Stomach (tissue), 9 donors: Measurements from ENCODE around the gene SCNN1B. TPM values are rescaled to one million over a fixed set of nuclear protein-coding genes. Genes with fewer than 3 reads are reported as not detected.

Experiments used
- DNase-seq, 2 donors: peaks; one replicate each; pipeline versions ENCODE4 v3.0.0 to v3.0.0-alpha.2; 2013 to 2019
- H3K27ac ChIP-seq, 5 donors: fragments of 200-600 bp in 4 of 5; sonication (generic) in 4 of 5; one replicate each; pipeline ENCODE4 v1.5.1; 2013 to 2019; ENCODE audit warnings: mild to moderate bottlenecking in 1 of 5, moderate library complexity in 1 of 5
- H3K27me3 ChIP-seq, 3 donors: fragments of 200-600 bp; sonication (generic); one replicate each; pipeline ENCODE4 v1.5.1; 2017 to 2019; ENCODE audit warnings: mixed run types in 1 of 3
- H3K36me3 ChIP-seq, 4 donors: fragments of 200-600 bp; sonication (generic); 1 replicate in 3 of 4; 2 replicates in 1 of 4; pipeline ENCODE4 v1.5.1; 2016 to 2019
- H3K4me1 ChIP-seq, 4 donors: fragments of 200-600 bp; sonication (generic); one replicate each; pipeline ENCODE4 v1.5.1; 2016 to 2019
- H3K4me3 ChIP-seq, 4 donors: fragments of 200-600 bp; sonication (generic) in 3 of 4; one replicate each; pipeline ENCODE4 v1.5.1; 2016 to 2019; ENCODE audit warnings: mild to moderate bottlenecking in 1 of 4
- H3K9me3 ChIP-seq, 4 donors: fragments of 200-600 bp; sonication (generic); one replicate each; pipeline ENCODE4 v1.5.1; 2016 to 2019
- EP300 ChIP-seq: sonication (generic); formaldehyde crosslinking; IDR thresholded peaks from one replicate; pipeline ENCODE4 v1.6.1; 2017; ENCODE audit warnings: antibody characterized with exemption
- POLR2A ChIP-seq, 4 donors: fragments of 450-650 bp; IDR thresholded peaks; one replicate each; pipeline ENCODE4 v1.6.1; 2016; ENCODE audit warnings: antibody characterized with exemption in 4 of 4, control low read depth in 2 of 4, mild to moderate bottlenecking in 1 of 4, moderate library complexity in 1 of 4
- POLR2AphosphoS5 ChIP-seq, 3 donors: sonication (generic); formaldehyde crosslinking; IDR thresholded peaks; one replicate each; pipeline ENCODE4 v1.6.1; 2016; ENCODE audit warnings: antibody characterized with exemption in 3 of 3
- WGBS, 5 donors: extraction: QIAGEN DNeasy Blood & Tissue Kit in 3 of 5; methylation state at CpG; one replicate each; pipeline versions ENCODE4 v1.1.5 to v1.1.7; 2013 to 2018; 5-methylcytosine and 5-hydroxymethylcytosine counted together
- intact Hi-C: fragments of 100-400 bp; cut with DNase I; formaldehyde crosslinking; loops from one replicate; pipeline ENCODE4 v1.15.1; 2023; ENCODE audit warnings: low total_unique reads
- polyA plus RNA-seq, 3 donors: library from polyadenylated mRNA; stranded (reverse); fragments of 200-250 nt; gene quantifications; one replicate each; pipeline ENCODE4 v1.2.3, GENCODE V29; 2013
- total RNA-seq, 5 donors: library from RNA; depleted of rRNA; stranded (reverse); fragments of >200 nt; gene quantifications; one replicate each; pipeline versions ENCODE4 v1.1.0 to v1.2.3, GENCODE V29; 2014 to 2016
- TF ChIP-seq, protein P1 (sequence below), 7 experiments: fragments of 450-650 bp in 4 of 7; fragments of 200-600 bp in 3 of 7; sonication (generic) in 3 of 7; IDR thresholded peaks; one replicate each; pipeline ENCODE4 v1.5.1; 2016 to 2019; ENCODE audit warnings: antibody characterized with exemption in 7 of 7, control low read depth in 2 of 7, mild to moderate bottlenecking in 1 of 7
- donor health status: healthy with polysubstance abuse.
- donor health status: Bipolar disorder and iron deficiency.
- donor health status: healthy.

SCNN1B gene
- total and polyA plus RNA-seq, 8 donors = 4.1 to 97.3 (median 21.8) TPM

GRCh38 chr16:23351360-23351759, 49.3 kb downstream of the SCNN1B start:
- intact Hi-C loops = no loop called here
- no peaks in the 10 kb centered on the region for H3K36me3 ChIP-seq
- H3K9me3 ChIP-seq = no peaks in the 10 kb centered on the region
- peaks cover 0 to 25% (median 0%) of the 10 kb centered on the region in 3 donors for H3K27me3 ChIP-seq
- 49 to 77% (median 60%) methylated on average over 5 of the region's 5 CpGs for WGBS, 5 donors
- DNase-seq = no peak
- TF ChIP-seq EP300 = no peak
- TF ChIP-seq POLR2A (IDR thresholded peaks at IDR 0.05) = no peak
- TF ChIP-seq POLR2AphosphoS5 (IDR thresholded peaks at IDR 0.05) = no peak
- TF ChIP-seq, protein P1, sequence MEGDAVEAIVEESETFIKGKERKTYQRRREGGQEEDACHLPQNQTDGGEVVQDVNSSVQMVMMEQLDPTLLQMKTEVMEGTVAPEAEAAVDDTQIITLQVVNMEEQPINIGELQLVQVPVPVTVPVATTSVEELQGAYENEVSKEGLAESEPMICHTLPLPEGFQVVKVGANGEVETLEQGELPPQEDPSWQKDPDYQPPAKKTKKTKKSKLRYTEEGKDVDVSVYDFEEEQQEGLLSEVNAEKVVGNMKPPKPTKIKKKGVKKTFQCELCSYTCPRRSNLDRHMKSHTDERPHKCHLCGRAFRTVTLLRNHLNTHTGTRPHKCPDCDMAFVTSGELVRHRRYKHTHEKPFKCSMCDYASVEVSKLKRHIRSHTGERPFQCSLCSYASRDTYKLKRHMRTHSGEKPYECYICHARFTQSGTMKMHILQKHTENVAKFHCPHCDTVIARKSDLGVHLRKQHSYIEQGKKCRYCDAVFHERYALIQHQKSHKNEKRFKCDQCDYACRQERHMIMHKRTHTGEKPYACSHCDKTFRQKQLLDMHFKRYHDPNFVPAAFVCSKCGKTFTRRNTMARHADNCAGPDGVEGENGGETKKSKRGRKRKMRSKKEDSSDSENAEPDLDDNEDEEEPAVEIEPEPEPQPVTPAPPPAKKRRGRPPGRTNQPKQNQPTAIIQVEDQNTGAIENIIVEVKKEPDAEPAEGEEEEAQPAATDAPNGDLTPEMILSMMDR (IDR thresholded peaks at IDR 0.05) = no peak
- no peak overlapping the region for H3K27ac ChIP-seq
- H3K4me3 ChIP-seq = no peak overlapping the region
- H3K4me1 ChIP-seq = no peaks in the 10 kb centered on the region

DNA sequence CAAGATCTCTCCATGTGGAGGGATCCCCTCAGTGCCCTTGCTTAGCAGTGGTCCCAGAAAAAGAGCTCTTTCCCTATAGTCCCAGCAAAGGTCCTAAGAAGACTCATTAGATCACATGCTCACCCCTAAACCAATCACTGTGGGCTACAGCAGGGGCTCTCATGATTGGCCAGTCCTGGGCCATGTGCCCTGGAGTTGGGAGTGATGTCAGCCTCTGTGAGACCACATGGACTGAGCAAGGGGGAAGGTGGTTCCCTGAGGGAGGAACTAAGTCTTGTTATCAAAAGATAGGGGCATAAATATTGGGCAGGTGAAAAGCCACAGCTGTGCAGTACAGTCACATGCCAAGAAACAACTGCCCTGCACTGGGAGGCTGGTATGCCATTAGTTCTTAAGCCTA, 51.3 kb downstream of the SCNN1B start:
- Histone ChIP-seq H3K9me3 (no peaks in the 10 kb centered on the region), H3K27ac (no peak overlapping the region), H3K4me3 (no peak overlapping the region), H3K27me3 (peaks cover 0 to 15% (median 0%) of the 10 kb centered on the region in 3 donors), H3K36me3 (no peaks in the 10 kb centered on the region), H3K4me1 (no peaks in the 10 kb centered on the region)
- DNase-seq = no peak
- TF ChIP-seq POLR2A (IDR thresholded peaks at IDR 0.05) (no peak), POLR2AphosphoS5 (IDR thresholded peaks at IDR 0.05) (no peak), EP300 (no peak)
- TF ChIP-seq, protein P1 (IDR thresholded peaks at IDR 0.05) = no peak
- intact Hi-C loops = no loop called here

- Histone ChIP-seq H3K4me3 (no peak overlapping the region), H3K4me1 (no peaks in the 10 kb centered on the region), H3K36me3 (no peaks in the 10 kb centered on the region), H3K9me3 (no peaks in the 10 kb centered on the region), H3K27me3 (peaks cover 0 to 14% (median 0%) of the 10 kb centered on the region in 3 donors), H3K27ac (no peak overlapping the region)
- WGBS, 5 donors = 82 to 94% (median 92%) methylated on average over 8 to 9 of the region's 9 CpGs
- no peak for DNase-seq
- no peak for TF ChIP-seq EP300
- TF ChIP-seq, protein P1 (IDR thresholded peaks at IDR 0.05) = no peak
- TF ChIP-seq POLR2A (IDR thresholded peaks at IDR 0.05) = no peak
- no peak for TF ChIP-seq POLR2AphosphoS5 (IDR thresholded peaks at IDR 0.05)
- intact Hi-C loops = no loop called here
Measured at GRCh38 chr16:23354246-23354645, 52.1 kb downstream of the SCNN1B start.

- 72 to 95% (median 92%) methylated on average over 4 to 13 of the region's 13 CpGs for WGBS, 5 donors
- H3K27ac ChIP-seq = no peak overlapping the region
- no peak for TF ChIP-seq POLR2AphosphoS5 (IDR thresholded peaks at IDR 0.05)
- TF ChIP-seq, protein P1 (IDR thresholded peaks at IDR 0.05) = no peak
- TF ChIP-seq EP300 = no peak
- no peak for TF ChIP-seq POLR2A (IDR thresholded peaks at IDR 0.05)
- no peaks in the 10 kb centered on the region for H3K9me3 ChIP-seq
- no peak for DNase-seq
- H3K4me1 ChIP-seq = no peaks in the 10 kb centered on the region
- peaks cover 0 to 11% (median 0%) of the 10 kb centered on the region in 3 donors for H3K27me3 ChIP-seq
- H3K36me3 ChIP-seq = no peaks in the 10 kb centered on the region
- intact Hi-C loops = no loop called here
- no peak overlapping the region for H3K4me3 ChIP-seq
Measured at GRCh38 chr16:23355106-23355670, 53.1 kb downstream of the SCNN1B start.
